Measurements from ENCODE around the gene MAP4K4.

DNA sequence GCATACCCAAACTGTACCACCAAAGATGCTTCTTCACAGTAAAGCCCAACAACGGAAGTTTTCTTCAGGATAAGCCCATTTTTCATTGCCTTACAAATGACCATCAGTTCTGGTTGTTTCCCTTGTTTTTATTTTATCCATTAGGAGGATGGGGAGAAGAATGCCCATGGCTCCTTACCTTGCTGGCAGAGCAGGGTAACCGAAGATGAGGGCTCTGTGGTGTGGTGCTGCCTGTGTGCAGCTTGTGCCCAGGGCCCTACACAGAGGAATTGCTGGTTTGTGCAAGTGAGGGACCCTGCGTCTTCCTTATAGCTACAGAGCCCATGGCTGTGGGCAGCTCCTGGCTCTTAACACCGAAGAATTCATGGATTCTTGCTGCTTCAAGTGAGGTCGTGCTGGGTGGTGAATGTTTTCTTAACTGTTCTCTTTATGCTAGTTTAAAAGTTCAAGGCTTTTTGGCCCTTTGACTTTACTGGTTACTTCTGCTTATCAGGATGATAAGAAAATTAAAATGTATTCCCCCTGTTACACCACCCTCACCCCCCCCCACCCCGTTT is 110.6 kb downstream of the MAP4K4 start:
- TF ChIP-seq CTCF (IDR thresholded peaks at IDR 0.05; ENCODE audit: poor library complexity): no peak
- TF ChIP-seq EZH2 (IDR thresholded peaks at IDR 0.05; ENCODE audit: borderline replicate concordance): no peak
- no peak for TF ChIP-seq EZH2phosphoT487 (IDR thresholded peaks at IDR 0.05; ENCODE audit: low read depth, severe bottlenecking, unreplicated experiment)
